ENCODE measurements around the gene EGR4. TPM values are rescaled to one million over a fixed set of nuclear protein-coding genes. Genes with fewer than 3 reads are reported as not detected.

The EGR4 gene
- total and polyA plus RNA-seq, 2 donors (not counting 1 experiment from before 2014, with no cell fraction given), result 0.30 to 2.7 TPM

- Mint-ChIP-seq H3K27ac (no peak overlapping the region), H3K4me1 (peaks cover 10% of the 10 kb centered on the region), H3K27me3 (peaks cover 59% of the 10 kb centered on the region), H3K4me3 (no peak overlapping the region), H3K9me3 (ENCODE audit: insufficient read depth) (no peaks in the 10 kb centered on the region)
- H3K27ac ChIP-seq (ENCODE audit: low read length in 2 of 2), result no peak overlapping the region
- no peak overlapping the region for H3K9ac ChIP-seq (ENCODE audit: low read length)
- 10% methylated on average over 2 of the region's 2 CpGs for WGBS (ENCODE audit: insufficient coverage)
- H3K4me1 ChIP-seq (ENCODE audit: control insufficient read depth in 2 of 2, insufficient read depth in 2 of 2, low read length in 2 of 2), result peaks cover 14 to 22% of the 10 kb centered on the region in 2 donors
- no peak for TF ChIP-seq CTCF (IDR thresholded peaks at IDR 0.05)
- TF ChIP-seq EZH2 (IDR thresholded peaks at IDR 0.05; ENCODE audit: borderline replicate concordance, insufficient read depth, low read depth, low read length, poor library complexity, severe bottlenecking), result no peak
- H3K4me3 ChIP-seq (ENCODE audit: control extremely low read depth in 1 of 5, extremely low read depth in 1 of 5, insufficient read depth in 1 of 5, low read depth in 2 of 5, low read length in 4 of 5), result no peak overlapping the region
- DNase-seq, result no peak
- ATAC-seq (ENCODE audit: low read depth), result no peak
- H3K79me2 ChIP-seq (ENCODE audit: control insufficient read depth, insufficient read depth, low read length), result no peaks in the 10 kb centered on the region
- no peak overlapping the region for H3K4me2 ChIP-seq (replicated peaks; ENCODE audit: low read depth, low read length, poor library complexity, severe bottlenecking)
- intact Hi-C loops (cut with micrococcal nuclease), result no loop called here
- no peaks in the 10 kb centered on the region for H4K20me1 ChIP-seq (ENCODE audit: control insufficient read depth, insufficient read depth, low read length, poor library complexity, severe bottlenecking)
- ChIA-PET POLR2A (no interaction called here), CTCF (no interaction called here)
- no peak overlapping the region for H2AFZ ChIP-seq (ENCODE audit: insufficient read depth, low read depth, low read length, poor library complexity, severe bottlenecking)
- H3K36me3 ChIP-seq (replicated peaks in 1 of 2; ENCODE audit: control extremely low read depth in 1 of 2, control insufficient read depth in 1 of 2, extremely low read depth in 1 of 2, insufficient read depth in 2 of 2, low read length in 1 of 2), result no peaks in the 10 kb centered on the region
- peaks cover 2 to 67% (median 60%) of the 10 kb centered on the region in 4 experiments for H3K27me3 ChIP-seq (replicated peaks in 1 of 4; ENCODE audit: control extremely low read depth in 1 of 4, control insufficient read depth in 3 of 4, insufficient read depth in 4 of 4, low read length in 3 of 4)
- peaks cover 3 to 10% (median 7%) of the 10 kb centered on the region in 3 donors for H3K9me3 ChIP-seq (ENCODE audit: control extremely low read depth in 1 of 3, control insufficient read depth in 2 of 3, insufficient read depth in 1 of 3, low read length in 2 of 3)
Observed at GRCh38 chr2:73297151-73297559, 3.8 kb upstream of the EGR4 start.

- ChIA-PET CTCF (no interaction called here), POLR2A (no interaction called here)
- ATAC-seq (ENCODE audit: low read depth) (no peak), DNase-seq (no peak)
- H2AFZ ChIP-seq (ENCODE audit: insufficient read depth, low read depth, low read length, poor library complexity, severe bottlenecking), result no peak overlapping the region
- H3K27ac Mint-ChIP-seq, result no peak overlapping the region
- no peaks in the 10 kb centered on the region for H3K79me2 ChIP-seq (ENCODE audit: control insufficient read depth, insufficient read depth, low read length)
- H3K4me3 ChIP-seq (ENCODE audit: control extremely low read depth in 1 of 5, extremely low read depth in 1 of 5, insufficient read depth in 1 of 5, low read depth in 2 of 5, low read length in 4 of 5), result no peak overlapping the region
- H3K27me3 Mint-ChIP-seq, result peaks cover 59% of the 10 kb centered on the region
- H3K27ac ChIP-seq (ENCODE audit: low read length in 2 of 2), result no peak overlapping the region
- no peaks in the 10 kb centered on the region for H3K9me3 Mint-ChIP-seq (ENCODE audit: insufficient read depth)
- H3K4me1 Mint-ChIP-seq, result peaks cover 17% of the 10 kb centered on the region
- peaks cover 2 to 77% (median 63%) of the 10 kb centered on the region in 4 experiments for H3K27me3 ChIP-seq (replicated peaks in 1 of 4; ENCODE audit: control extremely low read depth in 1 of 4, control insufficient read depth in 3 of 4, insufficient read depth in 4 of 4, low read length in 3 of 4)
- no CpG with 5 or more reads among the region's 5 CpGs for WGBS (ENCODE audit: insufficient coverage)
- peaks cover 27 to 35% of the 10 kb centered on the region in 2 donors for H3K4me1 ChIP-seq (ENCODE audit: control insufficient read depth in 2 of 2, insufficient read depth in 2 of 2, low read length in 2 of 2)
- intact Hi-C loops (cut with micrococcal nuclease), result no loop called here
- no peak overlapping the region for H3K4me3 Mint-ChIP-seq
- H4K20me1 ChIP-seq (ENCODE audit: control insufficient read depth, insufficient read depth, low read length, poor library complexity, severe bottlenecking), result no peaks in the 10 kb centered on the region
- H3K9me3 ChIP-seq (ENCODE audit: control extremely low read depth in 1 of 3, control insufficient read depth in 2 of 3, insufficient read depth in 1 of 3, low read length in 2 of 3), result peaks cover 3 to 20% (median 7%) of the 10 kb centered on the region in 3 donors
- TF ChIP-seq CTCF (IDR thresholded peaks at IDR 0.05) (no peak), EZH2 (IDR thresholded peaks at IDR 0.05; ENCODE audit: borderline replicate concordance, insufficient read depth, low read depth, low read length, poor library complexity, severe bottlenecking) (no peak)
- no peak overlapping the region for H3K9ac ChIP-seq (ENCODE audit: low read length)
- no peaks in the 10 kb centered on the region for H3K36me3 ChIP-seq (replicated peaks in 1 of 2; ENCODE audit: control extremely low read depth in 1 of 2, control insufficient read depth in 1 of 2, extremely low read depth in 1 of 2, insufficient read depth in 2 of 2, low read length in 1 of 2)
- H3K4me2 ChIP-seq (replicated peaks; ENCODE audit: low read depth, low read length, poor library complexity, severe bottlenecking), result no peak overlapping the region
Observed at GRCh38 chr2:73295751-73296400, 2.5 kb upstream of the EGR4 start.

Data from B cell (primary cell).